Loucy (cell line): Measurements from ENCODE around the gene MYH10.

Experiments used
- H2AFZ ChIP-seq: fragments of 200-600 bp; sonication (generic); 2 replicates; pipeline ENCODE4 v1.6.0; 2016; ENCODE audit warnings: antibody characterized with exemption, mild to moderate bottlenecking, low read length, moderate library complexity
- H3F3A ChIP-seq: fragments of 200-600 bp; 2 replicates; pipeline ENCODE4 v1.6.0; 2016; ENCODE audit warnings: antibody characterized with exemption, low read depth, mild to moderate bottlenecking
- H3K27me3 ChIP-seq: fragments of 200-600 bp; sonication (generic); 2 replicates; pipeline ENCODE4 v1.6.1; 2014; ENCODE audit warnings: low read length, mild to moderate bottlenecking; ENCODE audit not compliant: insufficient read depth, poor library complexity, severe bottlenecking
- H3K36me3 ChIP-seq: fragments of 200-600 bp; sonication (generic); 2 replicates; pipeline ENCODE4 v1.6.1; 2016; ENCODE audit warnings: low read length; ENCODE audit not compliant: insufficient read depth
- H3K4me1 ChIP-seq: fragments of 200-600 bp; sonication (generic); 2 replicates; pipeline ENCODE4 v1.5.1; 2014; ENCODE audit warnings: low read length, mild to moderate bottlenecking; ENCODE audit not compliant: insufficient read depth, poor library complexity, severe bottlenecking
- H3K4me2 ChIP-seq: fragments of 200-600 bp; sonication (generic); 2 replicates; pipeline ENCODE4 v1.6.0; 2014; ENCODE audit warnings: antibody characterized with exemption, low read length, low read depth, mild to moderate bottlenecking; ENCODE audit not compliant: poor library complexity, severe bottlenecking
- H3K4me3 ChIP-seq: fragments of 200-600 bp; sonication (generic); 2 replicates; pipeline ENCODE4 v1.5.1; 2014; ENCODE audit warnings: low read length, mild to moderate bottlenecking, mixed read lengths; ENCODE audit not compliant: poor library complexity, severe bottlenecking
- H3K79me2 ChIP-seq: fragments of 200-600 bp; sonication (generic); 2 replicates; pipeline ENCODE4 v1.6.1; 2014; ENCODE audit warnings: low read length; ENCODE audit not compliant: insufficient read depth
- H3K9ac ChIP-seq: fragments of 200-600 bp; sonication (generic); 2 replicates; pipeline ENCODE4 v1.6.0; 2014; ENCODE audit warnings: mild to moderate bottlenecking, low read depth, low read length, moderate library complexity; ENCODE audit not compliant: poor library complexity, severe bottlenecking
- H3K9me2 ChIP-seq: fragments of 200-600 bp; sonication (generic); replicated peaks from 2 replicates; pipeline ENCODE4 v1.6.1; 2016; ENCODE audit warnings: low read depth, low read length, mixed read lengths
- H3K9me3 ChIP-seq: fragments of 200-600 bp; sonication (generic); 2 replicates; pipeline ENCODE4 v1.6.1; 2014; ENCODE audit warnings: mild to moderate bottlenecking, antibody characterized with exemption, low read length, low read depth; ENCODE audit not compliant: insufficient read depth
- H4K20me1 ChIP-seq: fragments of 200-600 bp; sonication (generic); 2 replicates; pipeline ENCODE4 v1.6.0; 2014; ENCODE audit warnings: antibody characterized with exemption, low read length, mild to moderate bottlenecking; ENCODE audit not compliant: insufficient read depth, poor library complexity, severe bottlenecking
- CTCF ChIP-seq: fragments of 200-600 bp; sonication (generic); conservative IDR thresholded peaks from 2 replicates; pipeline ENCODE4 v1.5.1; 2014; ENCODE audit warnings: mild to moderate bottlenecking, antibody characterized with exemption, low read length
- EZH2phosphoT487 ChIP-seq: fragments of 200-600 bp; IDR thresholded peaks from 2 replicates; pipeline ENCODE4 v1.6.1; 2018; ENCODE audit warnings: antibody characterized with exemption, mild to moderate bottlenecking, moderate library complexity, borderline replicate concordance

Gene MYH10

GRCh38 chr17:8442310-8442709 lies 188.2 kb downstream of the MYH10 start:
- no peak for TF ChIP-seq EZH2phosphoT487
- no peak for TF ChIP-seq CTCF
- H3F3A ChIP-seq, result no peaks in the 10 kb centered on the region

GRCh38 chr17:8441690-8442089 lies 188.8 kb downstream of the MYH10 start:
- Histone ChIP-seq H3K4me1 (peaks cover 39% of the 10 kb centered on the region), H3K9me2 (no peaks in the 10 kb centered on the region), H3K9ac (no peak overlapping the region), H2AFZ (no peak overlapping the region), H3K36me3 (peaks cover 26% of the 10 kb centered on the region; the same call in 1 of the 2 replicates), H3K79me2 (peaks cover 69% of the 10 kb centered on the region), H3K4me3 (peak overlapping the region; percentile 47), H3K4me2 (peak overlapping the region; percentile 65), H3F3A (no peaks in the 10 kb centered on the region), H4K20me1 (peaks cover 46% of the 10 kb centered on the region), H3K27me3 (no peaks in the 10 kb centered on the region), H3K9me3 (no peaks in the 10 kb centered on the region)
- TF ChIP-seq CTCF, result no peak
- no peak for TF ChIP-seq EZH2phosphoT487

More at GRCh38 chr17:8442310-8442709, 188.2 kb downstream of the MYH10 start:
- Histone ChIP-seq H3K4me1 (peaks cover 35% of the 10 kb centered on the region), H4K20me1 (peaks cover 40% of the 10 kb centered on the region), H3K4me3 (no peak overlapping the region), H3K27me3 (no peaks in the 10 kb centered on the region), H2AFZ (no peak overlapping the region), H3K9me3 (no peaks in the 10 kb centered on the region), H3K4me2 (peak overlapping the region; percentile 65), H3K9me2 (no peaks in the 10 kb centered on the region), H3K79me2 (peaks cover 63% of the 10 kb centered on the region), H3K36me3 (peaks cover 31% of the 10 kb centered on the region; the same call in 1 of the 2 replicates), H3K9ac (no peak overlapping the region)

GRCh38 chr17:8439681-8440080 lies 190.8 kb downstream of the MYH10 start:
- Histone ChIP-seq H3K79me2 (peaks cover 75% of the 10 kb centered on the region), H3K9me3 (no peaks in the 10 kb centered on the region), H3K4me3 (no peak overlapping the region), H3K4me1 (peaks cover 46% of the 10 kb centered on the region), H3F3A (no peaks in the 10 kb centered on the region), H3K4me2 (no peak overlapping the region), H3K36me3 (peaks cover 10% of the 10 kb centered on the region; the same call in 1 of the 2 replicates), H3K9me2 (no peaks in the 10 kb centered on the region), H2AFZ (no peak overlapping the region), H3K27me3 (no peaks in the 10 kb centered on the region), H3K9ac (no peak overlapping the region), H4K20me1 (peaks cover 51% of the 10 kb centered on the region)
- TF ChIP-seq EZH2phosphoT487 (no peak), CTCF (no peak)
